HepG2 (cell line): ENCODE data around the gene PTMA. TPM values are rescaled to one million over a fixed set of nuclear protein-coding genes. Genes with fewer than 3 reads are reported as not detected.

Experiments
- ATAD3A ChIP-seq: sonication (generic); formaldehyde crosslinking; IDR thresholded peaks from 2 replicates; pipeline ENCODE4 v1.4.0; 2020; ENCODE audit warnings: missing genetic modification reagents
- CCAR2 ChIP-seq: fragments of 200-400 bp; formaldehyde crosslinking; optimal IDR thresholded peaks from 2 replicates; pipeline ENCODE3; 2018; ENCODE audit warnings: low read depth, mild to moderate bottlenecking, low read length, moderate library complexity
- DR1 ChIP-seq: sonication (generic); formaldehyde crosslinking; IDR thresholded peaks from 2 replicates; pipeline ENCODE4 v1.8.0; 2021; ENCODE audit warnings: mild to moderate bottlenecking, missing genetic modification reagents, inconsistent platforms
- GABPB1 ChIP-seq: IDR thresholded peaks from 2 replicates; pipeline ENCODE4 v1.6.1; 2016; ENCODE audit warnings: mild to moderate bottlenecking, missing genetic modification reagents, moderate library complexity, missing compliant biosample characterization
- KDM4B ChIP-seq: sonication (generic); formaldehyde crosslinking; IDR thresholded peaks from 2 replicates; pipeline ENCODE4 v1.4.0; 2020; ENCODE audit warnings: missing genetic modification reagents
- KDM5A ChIP-seq: fragments of 200-600 bp; sonication (generic); IDR thresholded peaks from 2 replicates; pipeline ENCODE4 v1.7.0; 2018; ENCODE audit warnings: antibody characterized with exemption, mild to moderate bottlenecking, low read length, borderline replicate concordance
- NFATC3 ChIP-seq: sonication (generic); formaldehyde crosslinking; IDR thresholded peaks from 2 replicates; pipeline ENCODE4 v1.5.1; 2020; ENCODE audit warnings: mild to moderate bottlenecking, missing genetic modification reagents
- RFX5 ChIP-seq: IDR thresholded peaks from 2 replicates; pipeline ENCODE4 v1.6.1; 2011; ENCODE audit warnings: low read depth, low read length, improper control_type of control experiment
- RFXAP ChIP-seq: sonication (generic); formaldehyde crosslinking; IDR thresholded peaks from 2 replicates; pipeline ENCODE4 v1.4.0; 2020; ENCODE audit warnings: missing genetic modification reagents, borderline replicate concordance
- SSRP1 ChIP-seq: IDR thresholded peaks from 2 replicates; pipeline ENCODE4 v1.6.1; 2016; ENCODE audit warnings: control low read depth
- SYNCRIP ChIP-seq: fragments of 200-400 bp; formaldehyde crosslinking; IDR thresholded peaks from 2 replicates; pipeline ENCODE4 v1.6.1; 2018; ENCODE audit warnings: mild to moderate bottlenecking, low read depth, low read length; ENCODE audit not compliant: insufficient read depth
- ZBTB3 ChIP-seq: sonication (generic); formaldehyde crosslinking; IDR thresholded peaks from 2 replicates; pipeline ENCODE4 v1.4.0; 2020; ENCODE audit warnings: low read depth, mild to moderate bottlenecking, moderate library complexity, missing genetic modification reagents, borderline replicate concordance
- ZNF101 ChIP-seq: sonication (generic); formaldehyde crosslinking; IDR thresholded peaks from 2 replicates; pipeline ENCODE4 v1.4.0; 2020; ENCODE audit warnings: mild to moderate bottlenecking, low read depth, missing genetic modification reagents, borderline replicate concordance
- ZNF12 ChIP-seq: sonication (generic); formaldehyde crosslinking; IDR thresholded peaks from 2 replicates; pipeline ENCODE4 v1.5.0; 2020; ENCODE audit warnings: missing genetic modification reagents
- ZNF569 ChIP-seq: sonication (generic); formaldehyde crosslinking; IDR thresholded peaks from 2 replicates; pipeline ENCODE4 v1.5.0; 2020; ENCODE audit warnings: mild to moderate bottlenecking, missing genetic modification reagents, moderate library complexity, borderline replicate concordance
- ZNF660 ChIP-seq: sonication (generic); formaldehyde crosslinking; IDR thresholded peaks from 2 replicates; pipeline ENCODE4 v1.5.1; 2020; ENCODE audit warnings: mild to moderate bottlenecking, low read depth, missing genetic modification reagents, borderline replicate concordance
- ZNF816 ChIP-seq: sonication (generic); formaldehyde crosslinking; IDR thresholded peaks from 2 replicates; pipeline ENCODE4 v1.8.0; 2022; ENCODE audit warnings: missing genetic modification reagents, mild to moderate bottlenecking, borderline replicate concordance
- ZSCAN21 ChIP-seq: sonication (generic); formaldehyde crosslinking; IDR thresholded peaks from 2 replicates; pipeline ENCODE4 v1.8.0; 2022; ENCODE audit warnings: mild to moderate bottlenecking, missing genetic modification reagents, moderate library complexity, borderline replicate concordance
- polyA plus RNA-seq, 8 experiments: library from polyadenylated mRNA; depleted of rRNA in 3 of 8; stranded (reverse) in 7 of 8; unstranded in 1 of 8; fragments of >200 nt; fragmentation: Illumina TruSeq in 4 of 8; extraction: Trizol in 4 of 8; gene quantifications; 2 replicates each; pipeline versions ENCODE4 v1.2.1 to v1.2.3, GENCODE V29; 2011 to 2016; ENCODE audit warnings: low read depth in 4 of 8, missing spikeins in 1 of 8, mixed read lengths in 1 of 8; ENCODE audit not compliant: insufficient read depth in 1 of 8
- total RNA-seq, 5 experiments: library from RNA; depleted of rRNA; stranded (reverse); fragments of >200 nt; fragmentation: Illumina TruSeq; extraction: Trizol; gene quantifications; 2 replicates each; pipeline ENCODE4 v1.2.3, GENCODE V29; 2016; ENCODE audit warnings: low read depth in 1 of 5
- TF ChIP-seq, protein P1 (sequence below): IDR thresholded peaks from 2 replicates; pipeline ENCODE4 v1.6.1; 2016; ENCODE audit warnings: mild to moderate bottlenecking
- TF ChIP-seq, protein P2 (sequence below): sonication (generic); formaldehyde crosslinking; IDR thresholded peaks from 2 replicates; pipeline ENCODE4 v1.4.0; 2020; ENCODE audit warnings: missing genetic modification reagents
- TF ChIP-seq, protein P3 (sequence below), 2 experiments: sonication (generic) in 1 of 2; formaldehyde crosslinking in 1 of 2; IDR thresholded peaks; 2 replicates each; pipeline versions ENCODE4 v1.6.1 to v1.9.0; 2014 to 2022; ENCODE audit warnings: antibody characterized with exemption in 1 of 2, borderline replicate concordance in 1 of 2, inconsistent platforms in 1 of 2, low read depth in 1 of 2, missing genetic modification reagents in 1 of 2

The PTMA gene
- total and polyA plus RNA-seq, 2 of the 13 experiments (the other 11 are each of a cell fraction or from before 2014, with no cell fraction given): 190 to 1,086 TPM

DNA sequence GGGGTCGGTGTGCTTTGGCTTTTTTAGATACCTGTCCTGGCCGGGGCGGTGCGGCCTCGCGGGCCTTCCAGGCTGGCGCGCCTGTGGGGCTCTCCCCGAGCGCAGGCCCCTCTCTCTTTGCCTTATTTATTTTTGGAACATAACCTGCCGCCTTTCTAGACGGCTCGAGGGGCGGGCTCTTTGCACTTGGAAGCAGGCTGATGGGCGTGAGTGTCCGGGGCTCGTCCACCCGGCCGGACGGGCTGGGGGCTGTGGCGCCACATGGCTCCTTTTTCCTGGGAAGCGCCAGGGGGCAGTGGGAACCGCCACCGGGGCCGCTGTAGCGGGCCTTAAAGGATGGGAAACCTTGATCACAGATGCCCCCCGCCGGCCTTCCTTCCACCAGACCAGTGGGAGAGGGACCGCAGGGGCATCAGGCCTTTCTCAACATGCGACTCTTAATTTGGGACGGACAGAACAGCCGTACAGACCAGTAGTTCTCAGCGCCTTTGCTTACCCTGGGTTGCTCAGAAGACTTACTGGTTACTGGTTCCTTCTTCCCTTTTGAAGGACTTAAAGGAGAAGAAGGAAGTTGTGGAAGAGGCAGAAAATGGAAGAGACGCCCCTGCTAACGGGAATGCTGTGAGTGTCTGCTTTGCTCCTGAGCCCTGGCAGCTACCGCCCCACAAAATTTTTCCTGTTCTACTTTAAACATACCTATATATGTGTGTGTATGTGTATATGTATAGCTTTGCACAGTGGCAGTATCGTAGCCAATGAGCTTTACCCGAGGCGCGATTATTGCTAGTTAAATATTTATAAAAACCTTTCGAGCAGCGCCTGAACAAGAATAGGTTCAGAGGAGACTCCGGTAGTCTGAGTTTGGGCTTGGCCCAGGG lies 2.7 kb downstream of the PTMA start (continued):
- TF ChIP-seq CCAR2 (no peak), DR1 (no peak), ZNF660 (CRISPR knock-in tag) (no peak), SSRP1 (CRISPR knock-in tag) (no peak), ZBTB3 (no peak), RFX5 (no peak), GABPB1 (CRISPR knock-in tag) (no peak), ZNF816 (CRISPR knock-in tag) (no peak), ZNF12 (CRISPR knock-in tag) (no peak), ZNF569 (CRISPR knock-in tag) (no peak), NFATC3 (CRISPR knock-in tag) (no peak), KDM4B (CRISPR knock-in tag) (no peak), SYNCRIP (no peak), ZSCAN21 (no peak), RFXAP (CRISPR knock-in tag) (no peak), ATAD3A (CRISPR knock-in tag) (no peak), ZNF101 (CRISPR knock-in tag) (no peak), KDM5A (no peak; the same call in none of the 2 replicates)
- TF ChIP-seq, protein P1, sequence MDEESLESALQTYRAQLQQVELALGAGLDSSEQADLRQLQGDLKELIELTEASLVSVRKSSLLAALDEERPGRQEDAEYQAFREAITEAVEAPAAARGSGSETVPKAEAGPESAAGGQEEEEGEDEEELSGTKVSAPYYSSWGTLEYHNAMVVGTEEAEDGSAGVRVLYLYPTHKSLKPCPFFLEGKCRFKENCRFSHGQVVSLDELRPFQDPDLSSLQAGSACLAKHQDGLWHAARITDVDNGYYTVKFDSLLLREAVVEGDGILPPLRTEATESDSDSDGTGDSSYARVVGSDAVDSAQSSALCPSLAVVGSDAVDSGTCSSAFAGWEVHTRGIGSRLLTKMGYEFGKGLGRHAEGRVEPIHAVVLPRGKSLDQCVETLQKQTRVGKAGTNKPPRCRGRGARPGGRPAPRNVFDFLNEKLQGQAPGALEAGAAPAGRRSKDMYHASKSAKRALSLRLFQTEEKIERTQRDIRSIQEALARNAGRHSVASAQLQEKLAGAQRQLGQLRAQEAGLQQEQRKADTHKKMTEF (CRISPR knock-in tag): no peak; the same call in 1 of the 2 replicates
- TF ChIP-seq, protein P2, sequence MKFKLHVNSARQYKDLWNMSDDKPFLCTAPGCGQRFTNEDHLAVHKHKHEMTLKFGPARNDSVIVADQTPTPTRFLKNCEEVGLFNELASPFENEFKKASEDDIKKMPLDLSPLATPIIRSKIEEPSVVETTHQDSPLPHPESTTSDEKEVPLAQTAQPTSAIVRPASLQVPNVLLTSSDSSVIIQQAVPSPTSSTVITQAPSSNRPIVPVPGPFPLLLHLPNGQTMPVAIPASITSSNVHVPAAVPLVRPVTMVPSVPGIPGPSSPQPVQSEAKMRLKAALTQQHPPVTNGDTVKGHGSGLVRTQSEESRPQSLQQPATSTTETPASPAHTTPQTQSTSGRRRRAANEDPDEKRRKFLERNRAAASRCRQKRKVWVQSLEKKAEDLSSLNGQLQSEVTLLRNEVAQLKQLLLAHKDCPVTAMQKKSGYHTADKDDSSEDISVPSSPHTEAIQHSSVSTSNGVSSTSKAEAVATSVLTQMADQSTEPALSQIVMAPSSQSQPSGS (CRISPR knock-in tag): no peak
- TF ChIP-seq, protein P3, sequence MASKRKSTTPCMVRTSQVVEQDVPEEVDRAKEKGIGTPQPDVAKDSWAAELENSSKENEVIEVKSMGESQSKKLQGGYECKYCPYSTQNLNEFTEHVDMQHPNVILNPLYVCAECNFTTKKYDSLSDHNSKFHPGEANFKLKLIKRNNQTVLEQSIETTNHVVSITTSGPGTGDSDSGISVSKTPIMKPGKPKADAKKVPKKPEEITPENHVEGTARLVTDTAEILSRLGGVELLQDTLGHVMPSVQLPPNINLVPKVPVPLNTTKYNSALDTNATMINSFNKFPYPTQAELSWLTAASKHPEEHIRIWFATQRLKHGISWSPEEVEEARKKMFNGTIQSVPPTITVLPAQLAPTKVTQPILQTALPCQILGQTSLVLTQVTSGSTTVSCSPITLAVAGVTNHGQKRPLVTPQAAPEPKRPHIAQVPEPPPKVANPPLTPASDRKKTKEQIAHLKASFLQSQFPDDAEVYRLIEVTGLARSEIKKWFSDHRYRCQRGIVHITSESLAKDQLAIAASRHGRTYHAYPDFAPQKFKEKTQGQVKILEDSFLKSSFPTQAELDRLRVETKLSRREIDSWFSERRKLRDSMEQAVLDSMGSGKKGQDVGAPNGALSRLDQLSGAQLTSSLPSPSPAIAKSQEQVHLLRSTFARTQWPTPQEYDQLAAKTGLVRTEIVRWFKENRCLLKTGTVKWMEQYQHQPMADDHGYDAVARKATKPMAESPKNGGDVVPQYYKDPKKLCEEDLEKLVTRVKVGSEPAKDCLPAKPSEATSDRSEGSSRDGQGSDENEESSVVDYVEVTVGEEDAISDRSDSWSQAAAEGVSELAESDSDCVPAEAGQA (IDR thresholded peaks at IDR 0.05; ENCODE audit: low read depth): no peak
- TF ChIP-seq, protein P3 (CRISPR knock-in tag; IDR thresholded peaks at IDR 0.05; ENCODE audit: borderline replicate concordance): no peak
